Left ventricle myocardium inferior (tissue), 1 donor: ENCODE data around the gene TPO. TPM values are rescaled to one million over a fixed set of nuclear protein-coding genes. Genes with fewer than 3 reads are reported as not detected.
A peak's percentile ranks its signal among the peaks of the same experiment; 100 is the strongest.

Experiments
- DNase-seq: peaks from one replicate; pipeline ENCODE4 v3.0.0-alpha.2; 2020
- H3K27ac ChIP-seq: fragments of 200-600 bp; replicated peaks from 2 replicates; pipeline ENCODE4 v1.8.0; 2021
- H3K27me3 ChIP-seq: fragments of 200-600 bp; 2 replicates; pipeline ENCODE4 v1.8.0; 2021; ENCODE audit warnings: low read depth
- H3K36me3 ChIP-seq: fragments of 200-600 bp; 2 replicates; pipeline ENCODE4 v1.8.0; 2021
- H3K4me1 ChIP-seq: fragments of 200-600 bp; 2 replicates; pipeline ENCODE4 v1.8.0; 2021
- H3K4me3 ChIP-seq: fragments of 200-600 bp; 2 replicates; pipeline ENCODE4 v1.8.0; 2021; ENCODE audit warnings: mild to moderate bottlenecking, moderate library complexity
- H3K9me3 ChIP-seq: fragments of 200-600 bp; replicated peaks from 2 replicates; pipeline ENCODE4 v1.8.0; 2021
- intact Hi-C: fragments of 100-400 bp; cut with micrococcal nuclease; formaldehyde crosslinking; loops from one replicate; pipeline ENCODE4 v1.11.0; 2022
- long read RNA-seq: library from polyadenylated mRNA; unstranded; transcript quantifications from one replicate; pipeline ENCODE4 v2.0.0, GENCODE V29; 2021
- total RNA-seq: library from RNA; stranded (reverse); fragmentation: NEBNext Ultra II Directional; extraction: Animal tissue kit (Norgen Biotek cat#: 25700); gene quantifications from one replicate; pipeline ENCODE4 v1.2.1, GENCODE V29; 2021
- TF ChIP-seq, protein P1 (sequence below): fragments of 200-600 bp; IDR thresholded peaks from 2 replicates; pipeline ENCODE4 v1.8.0; 2021; ENCODE audit warnings: antibody characterized with exemption, mild to moderate bottlenecking, borderline replicate concordance
- donor health status: DM: no; HTN: yes; CAD: no; lungs with severe emphysema.

Gene TPO
- total RNA-seq: 7.1 TPM
- long read RNA-seq, partial matches to known transcripts: 0 of 4 reads
- long read RNA-seq, other reads (novel, unspliced or antisense): 3 of 4 reads

DNA sequence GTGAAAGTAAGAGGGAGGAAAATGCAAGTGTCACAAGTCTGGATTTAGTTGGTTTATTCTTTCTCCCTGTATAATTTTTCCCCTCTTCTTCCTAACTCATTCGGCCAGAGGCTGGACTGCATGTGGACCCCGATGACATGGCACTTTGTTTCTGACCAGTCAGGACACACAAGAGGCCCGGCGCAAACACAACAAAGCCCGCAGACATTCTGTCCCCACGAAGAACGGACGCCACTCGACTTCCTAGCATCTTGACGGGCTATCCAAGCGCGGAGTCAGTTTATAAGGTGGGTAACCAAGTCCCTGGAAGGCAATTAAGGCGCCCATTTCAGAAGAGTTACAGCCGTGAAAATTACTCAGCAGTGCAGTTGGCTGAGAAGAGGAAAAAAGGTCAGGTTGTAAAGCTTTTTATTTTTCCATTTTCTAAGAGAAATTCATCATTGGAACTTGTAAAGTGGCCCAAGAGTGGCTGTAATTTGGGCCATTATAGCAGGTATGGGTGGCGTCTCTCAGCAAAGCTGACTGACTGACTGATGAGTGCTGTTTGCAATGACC lies at the start of gene TPO:
TPO (plus strand) TSS at position 308 of the 555 bp plus-strand sequence. CDS start 946 bp downstream, outside the sequence.
- intact Hi-C loops: no loop called here
- no peak within 1 kb of the TSS for H3K27ac ChIP-seq
- no peak for DNase-seq
- peaks cover 4% of the 10 kb centered on the region for H3K36me3 ChIP-seq
- H3K9me3 ChIP-seq: no peaks in the 10 kb centered on the region
- H3K4me3 ChIP-seq: no peak within 1 kb of the TSS
- no peaks in the 10 kb centered on the region for H3K27me3 ChIP-seq
- TF ChIP-seq, protein P1, sequence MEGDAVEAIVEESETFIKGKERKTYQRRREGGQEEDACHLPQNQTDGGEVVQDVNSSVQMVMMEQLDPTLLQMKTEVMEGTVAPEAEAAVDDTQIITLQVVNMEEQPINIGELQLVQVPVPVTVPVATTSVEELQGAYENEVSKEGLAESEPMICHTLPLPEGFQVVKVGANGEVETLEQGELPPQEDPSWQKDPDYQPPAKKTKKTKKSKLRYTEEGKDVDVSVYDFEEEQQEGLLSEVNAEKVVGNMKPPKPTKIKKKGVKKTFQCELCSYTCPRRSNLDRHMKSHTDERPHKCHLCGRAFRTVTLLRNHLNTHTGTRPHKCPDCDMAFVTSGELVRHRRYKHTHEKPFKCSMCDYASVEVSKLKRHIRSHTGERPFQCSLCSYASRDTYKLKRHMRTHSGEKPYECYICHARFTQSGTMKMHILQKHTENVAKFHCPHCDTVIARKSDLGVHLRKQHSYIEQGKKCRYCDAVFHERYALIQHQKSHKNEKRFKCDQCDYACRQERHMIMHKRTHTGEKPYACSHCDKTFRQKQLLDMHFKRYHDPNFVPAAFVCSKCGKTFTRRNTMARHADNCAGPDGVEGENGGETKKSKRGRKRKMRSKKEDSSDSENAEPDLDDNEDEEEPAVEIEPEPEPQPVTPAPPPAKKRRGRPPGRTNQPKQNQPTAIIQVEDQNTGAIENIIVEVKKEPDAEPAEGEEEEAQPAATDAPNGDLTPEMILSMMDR: no peak
- no peaks in the 10 kb centered on the region for H3K4me1 ChIP-seq

DNA sequence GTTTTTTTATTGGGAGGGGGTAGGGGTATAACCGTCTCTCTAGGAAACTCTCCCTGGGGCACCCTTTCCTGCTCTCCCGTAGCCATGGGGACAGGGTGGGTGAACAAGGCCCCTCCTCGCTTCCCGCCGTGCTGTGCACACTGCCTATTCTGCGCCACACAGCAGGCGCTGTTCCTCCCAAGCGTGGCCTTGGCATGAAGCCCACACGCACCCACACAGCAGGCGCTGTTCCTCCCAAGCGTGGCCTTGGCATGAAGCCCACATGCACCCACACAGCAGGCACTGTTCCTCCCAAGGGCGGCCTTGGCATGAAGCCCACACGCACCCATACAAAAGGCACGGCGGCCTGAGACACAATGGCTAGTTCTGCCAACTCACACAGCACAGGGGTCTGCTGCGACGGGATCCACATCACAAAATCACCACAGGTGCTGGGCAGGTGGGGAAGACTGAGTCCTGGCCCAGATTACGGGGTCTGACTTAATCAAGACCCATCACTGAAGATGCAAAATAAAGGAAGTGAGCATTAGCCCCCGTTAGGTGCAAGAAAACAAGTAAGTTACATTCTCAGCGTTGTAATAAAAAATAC lies 46.6 kb upstream of the TPO start:
- no peaks in the 10 kb centered on the region for H3K9me3 ChIP-seq
- H3K4me3 ChIP-seq: no peak overlapping the region
- TF ChIP-seq, protein P1: no peak
- no peaks in the 10 kb centered on the region for H3K36me3 ChIP-seq
- DNase-seq: peak; percentile 64
- intact Hi-C loops: no loop called here
- H3K27ac ChIP-seq: no peak overlapping the region
- H3K27me3 ChIP-seq: peaks cover 9% of the 10 kb centered on the region
- no peaks in the 10 kb centered on the region for H3K4me1 ChIP-seq

DNA sequence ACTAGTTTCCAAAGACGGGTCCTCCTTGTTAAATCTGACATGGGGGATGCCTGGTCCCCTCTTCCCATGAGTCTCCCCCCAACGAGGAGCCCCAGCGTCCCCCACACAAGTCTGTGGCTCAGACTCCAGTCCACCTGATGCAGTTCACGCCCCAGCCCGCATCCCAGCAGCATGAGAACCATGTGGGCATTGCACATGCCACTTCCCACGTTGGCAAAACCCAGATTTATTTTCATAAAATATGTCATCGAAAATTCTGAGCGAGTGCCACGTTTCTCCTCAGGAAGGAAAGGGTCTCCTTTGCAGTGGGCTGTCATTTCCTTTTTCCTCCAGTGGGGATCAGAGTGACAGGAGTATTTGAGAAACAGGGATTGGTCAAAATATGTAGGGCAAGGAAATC lies 45.7 kb upstream of the TPO start:
- Histone ChIP-seq H3K27me3 (peaks cover 17% of the 10 kb centered on the region), H3K27ac (no peak overlapping the region), H3K9me3 (no peaks in the 10 kb centered on the region), H3K4me3 (no peak overlapping the region), H3K4me1 (no peaks in the 10 kb centered on the region), H3K36me3 (no peaks in the 10 kb centered on the region)
- intact Hi-C loops: no loop called here
- DNase-seq: no peak
- TF ChIP-seq, protein P1: no peak

DNA sequence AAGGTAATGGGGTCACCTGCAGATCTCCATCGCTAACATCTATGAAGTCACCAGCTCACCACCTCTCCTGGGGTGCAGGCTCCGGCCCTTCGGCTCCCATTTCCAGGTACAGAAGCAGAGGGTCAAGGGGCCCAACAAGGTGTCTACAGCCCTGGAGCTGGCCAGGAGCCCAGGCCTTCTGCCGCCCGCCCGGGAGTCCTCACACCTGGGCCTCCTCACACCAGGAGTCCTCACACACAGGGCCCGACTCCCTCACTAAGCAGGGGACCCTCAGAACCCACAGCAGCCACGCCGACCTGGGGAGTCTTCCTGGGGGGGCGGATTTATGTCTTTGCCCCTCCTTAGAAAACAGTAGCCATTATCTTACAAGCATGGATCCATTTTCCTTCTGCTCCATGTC lies 43.4 kb upstream of the TPO start:
- no peak for DNase-seq
- H3K36me3 ChIP-seq: no peaks in the 10 kb centered on the region
- no peaks in the 10 kb centered on the region for H3K9me3 ChIP-seq
- no peaks in the 10 kb centered on the region for H3K4me1 ChIP-seq
- no peak overlapping the region for H3K4me3 ChIP-seq
- H3K27me3 ChIP-seq: peaks cover 25% of the 10 kb centered on the region
- TF ChIP-seq, protein P1: no peak
- intact Hi-C loops: no loop called here
- H3K27ac ChIP-seq: no peak overlapping the region

DNA sequence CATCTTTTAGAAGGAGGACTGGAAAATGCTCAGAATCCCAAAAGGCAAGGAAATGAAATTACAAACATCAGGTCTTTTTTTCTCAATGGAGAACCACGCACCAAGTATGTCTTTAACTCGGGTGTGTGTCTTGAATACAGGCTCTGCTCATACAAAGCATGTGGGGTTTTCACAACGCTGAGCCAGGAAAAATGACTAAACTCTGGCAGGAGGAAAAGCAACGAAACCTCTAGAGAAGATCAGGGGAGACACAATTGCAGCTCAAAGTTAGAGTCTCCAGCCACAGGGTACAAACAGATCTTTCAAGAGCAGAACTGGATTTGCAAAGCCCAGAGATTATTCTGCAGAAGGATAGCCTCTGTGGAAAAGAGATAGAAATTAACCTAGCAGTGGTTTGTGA lies 42.8 kb upstream of the TPO start:
- no peak for DNase-seq
- intact Hi-C loops: no loop called here
- Histone ChIP-seq H3K4me3 (no peak overlapping the region), H3K27me3 (peaks cover 25% of the 10 kb centered on the region), H3K4me1 (no peaks in the 10 kb centered on the region), H3K36me3 (no peaks in the 10 kb centered on the region), H3K9me3 (no peaks in the 10 kb centered on the region), H3K27ac (no peak overlapping the region)
- TF ChIP-seq, protein P1: no peak
